ENCODE measurements around the gene MFN2. TPM values are rescaled to one million over a fixed set of nuclear protein-coding genes. Genes with fewer than 3 reads are reported as not detected.

MFN2 gene
- total RNA-seq, 4 donors from 2014 or later: 80.0 to 131 (median 111) TPM

DNA sequence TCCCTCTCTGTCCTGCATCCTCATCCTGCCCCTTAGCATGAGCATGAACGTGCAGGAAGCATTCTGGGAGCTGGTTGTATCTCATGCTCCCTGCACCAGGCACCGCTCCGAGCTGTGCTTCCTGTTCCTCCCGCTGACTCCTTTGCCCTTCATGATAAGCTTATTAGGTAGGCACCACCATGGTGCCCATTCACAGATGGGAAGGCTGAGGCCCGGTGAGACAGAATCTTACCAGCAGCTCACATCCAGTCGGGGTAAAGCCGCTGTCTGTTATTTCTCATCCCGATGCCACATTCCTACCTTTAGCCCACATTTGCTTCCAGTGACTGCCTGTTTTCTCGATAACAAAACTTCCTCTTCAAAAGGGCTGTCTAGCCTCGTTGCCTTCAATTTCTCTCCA, 46.3 kb downstream of the MFN2 start:
- WGBS, 2 donors: 85 to 92% methylated on average over 10 of the region's 10 CpGs
- H3K27me3 ChIP-seq: no peaks in the 10 kb centered on the region
- no peak for DNase-seq
- H3K4me3 ChIP-seq (replicated peaks in 1 of 3): no peak overlapping the region
- intact Hi-C loops (cut with DNase I): loop anchor here (10.0 kb wide), 1 partner anchor 112 kb away; no protein-coding TSS in a partner anchor
- H3K36me3 ChIP-seq: peaks cover 10 to 35% of the 10 kb centered on the region in 2 donors
- H3K27ac ChIP-seq: no peak overlapping the region
- no peaks in the 10 kb centered on the region for H3K4me1 ChIP-seq
- no peaks in the 10 kb centered on the region for H3K9me3 ChIP-seq
- TF ChIP-seq POLR2A (IDR thresholded peaks at IDR 0.05): no peak
- TF ChIP-seq, protein P1, sequence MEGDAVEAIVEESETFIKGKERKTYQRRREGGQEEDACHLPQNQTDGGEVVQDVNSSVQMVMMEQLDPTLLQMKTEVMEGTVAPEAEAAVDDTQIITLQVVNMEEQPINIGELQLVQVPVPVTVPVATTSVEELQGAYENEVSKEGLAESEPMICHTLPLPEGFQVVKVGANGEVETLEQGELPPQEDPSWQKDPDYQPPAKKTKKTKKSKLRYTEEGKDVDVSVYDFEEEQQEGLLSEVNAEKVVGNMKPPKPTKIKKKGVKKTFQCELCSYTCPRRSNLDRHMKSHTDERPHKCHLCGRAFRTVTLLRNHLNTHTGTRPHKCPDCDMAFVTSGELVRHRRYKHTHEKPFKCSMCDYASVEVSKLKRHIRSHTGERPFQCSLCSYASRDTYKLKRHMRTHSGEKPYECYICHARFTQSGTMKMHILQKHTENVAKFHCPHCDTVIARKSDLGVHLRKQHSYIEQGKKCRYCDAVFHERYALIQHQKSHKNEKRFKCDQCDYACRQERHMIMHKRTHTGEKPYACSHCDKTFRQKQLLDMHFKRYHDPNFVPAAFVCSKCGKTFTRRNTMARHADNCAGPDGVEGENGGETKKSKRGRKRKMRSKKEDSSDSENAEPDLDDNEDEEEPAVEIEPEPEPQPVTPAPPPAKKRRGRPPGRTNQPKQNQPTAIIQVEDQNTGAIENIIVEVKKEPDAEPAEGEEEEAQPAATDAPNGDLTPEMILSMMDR (IDR thresholded peaks at IDR 0.05): no peak

DNA sequence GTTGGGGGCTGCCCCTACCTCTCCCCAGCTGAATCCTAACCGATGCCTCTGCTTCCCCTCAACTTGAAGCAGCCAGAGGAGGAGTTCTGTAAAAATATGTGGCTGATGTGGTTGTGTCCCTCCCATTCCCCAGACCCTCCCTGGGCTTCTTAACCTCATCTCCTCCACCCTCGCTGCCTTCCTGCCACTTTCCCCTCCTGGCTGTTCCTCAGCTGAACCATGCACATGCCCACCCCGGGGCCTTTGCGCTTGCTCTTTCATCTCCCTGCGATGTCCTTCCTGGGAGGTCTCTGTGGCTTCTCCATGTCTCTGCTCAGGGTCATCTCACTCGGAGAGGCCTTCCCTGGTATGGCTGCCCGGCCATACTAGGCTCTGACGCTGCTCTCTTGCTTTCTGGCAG, 48.0 kb downstream of the MFN2 start:
- no peaks in the 10 kb centered on the region for H3K27me3 ChIP-seq
- 92 to 94% methylated on average over 8 of the region's 8 CpGs for WGBS, 2 donors
- H3K4me3 ChIP-seq (replicated peaks in 1 of 3): no peak overlapping the region
- no peak for TF ChIP-seq POLR2A (IDR thresholded peaks at IDR 0.05)
- TF ChIP-seq, protein P1 (IDR thresholded peaks at IDR 0.05): no peak
- peaks cover 11 to 26% of the 10 kb centered on the region in 2 donors for H3K36me3 ChIP-seq
- no peaks in the 10 kb centered on the region for H3K4me1 ChIP-seq
- intact Hi-C loops (cut with DNase I): loop anchor here (10.0 kb wide), 1 partner anchor 113 kb away; no protein-coding TSS in a partner anchor
- no peak for DNase-seq
- no peak overlapping the region for H3K27ac ChIP-seq
- no peaks in the 10 kb centered on the region for H3K9me3 ChIP-seq

DNA sequence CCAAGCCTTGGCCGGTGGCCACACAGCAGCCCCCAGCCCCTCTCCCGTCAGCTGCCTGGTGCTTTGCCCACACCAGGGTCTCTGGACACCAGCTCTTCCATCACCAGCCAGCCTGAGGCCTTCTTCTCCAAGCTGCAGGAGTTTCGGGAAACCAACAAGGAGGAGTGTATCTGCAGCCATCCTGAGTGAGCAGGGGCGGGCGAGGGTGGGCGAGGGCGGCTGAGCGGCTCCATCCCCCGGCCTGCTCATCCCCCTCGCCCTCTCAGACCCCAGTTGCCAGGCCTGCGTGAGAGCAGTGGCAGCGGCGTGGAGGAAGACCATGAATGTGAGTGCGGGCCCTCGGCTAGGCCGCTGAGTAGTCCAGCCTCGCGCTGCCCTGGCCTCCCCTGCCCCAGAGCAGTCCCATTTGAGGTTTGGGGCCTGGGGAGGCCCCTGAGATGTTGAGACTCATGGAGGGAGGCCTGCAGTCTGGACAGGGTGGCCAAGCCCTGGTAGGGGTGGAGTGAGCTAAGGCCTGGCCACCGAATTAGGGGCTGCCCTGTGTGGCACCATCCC, 48.8 kb downstream of the MFN2 start:
- H3K27ac ChIP-seq: no peak overlapping the region
- TF ChIP-seq, protein P1 (IDR thresholded peaks at IDR 0.05): no peak
- no peak for TF ChIP-seq POLR2A (IDR thresholded peaks at IDR 0.05)
- 87 to 98% methylated on average over 10 to 11 of the region's 19 CpGs for WGBS, 2 donors
- H3K27me3 ChIP-seq: no peaks in the 10 kb centered on the region
- no peak overlapping the region for H3K4me3 ChIP-seq (replicated peaks in 1 of 3)
- H3K4me1 ChIP-seq: peaks cover 0 to 2% of the 10 kb centered on the region in 2 donors
- intact Hi-C loops (cut with DNase I): loop anchor here (10.0 kb wide), 1 partner anchor 114 kb away; no protein-coding TSS in a partner anchor
- DNase-seq: no peak
- no peaks in the 10 kb centered on the region for H3K9me3 ChIP-seq
- H3K36me3 ChIP-seq: peaks cover 11 to 24% of the 10 kb centered on the region in 2 donors

DNA sequence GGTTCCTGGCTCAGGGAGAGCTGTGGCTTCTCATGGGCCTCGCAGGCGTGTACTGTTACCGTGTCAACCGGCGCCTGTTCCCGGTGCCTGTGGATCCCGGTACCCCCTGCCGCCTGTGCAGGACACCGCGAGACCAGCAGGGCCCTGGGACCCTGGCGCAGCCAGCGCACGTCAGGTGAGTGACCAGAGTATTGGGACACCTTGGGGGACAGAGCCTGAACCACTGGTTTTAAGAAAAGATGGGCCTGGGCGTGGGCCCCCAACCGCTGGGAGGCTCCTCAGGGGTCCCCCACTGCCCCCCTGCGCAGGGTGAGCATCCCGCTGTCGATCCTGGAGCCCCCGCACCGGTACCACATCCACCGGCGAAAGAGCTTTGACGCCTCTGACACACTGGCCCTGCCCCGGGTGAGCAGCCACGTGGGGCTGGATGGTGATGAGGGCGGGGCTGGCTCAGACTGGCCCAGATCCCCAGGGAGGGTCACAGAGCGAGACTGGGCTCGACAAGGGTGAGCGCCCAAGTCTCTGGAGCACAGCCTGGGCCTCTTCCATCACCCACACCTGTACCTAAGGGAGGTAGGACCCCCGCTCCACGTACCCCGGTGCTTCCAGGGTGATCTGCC, 49.6 kb downstream of the MFN2 start:
- Histone ChIP-seq H3K36me3 (peaks cover 7 to 21% of the 10 kb centered on the region in 2 donors), H3K4me3 (replicated peaks in 1 of 3) (no peak overlapping the region), H3K27me3 (no peaks in the 10 kb centered on the region), H3K4me1 (peaks cover 0 to 10% of the 10 kb centered on the region in 2 donors), H3K9me3 (no peaks in the 10 kb centered on the region), H3K27ac (no peak overlapping the region)
- TF ChIP-seq POLR2A (IDR thresholded peaks at IDR 0.05): no peak
- TF ChIP-seq, protein P1 (IDR thresholded peaks at IDR 0.05): no peak
- DNase-seq: no peak
- 89 to 98% methylated on average over 4 to 9 of the region's 32 CpGs for WGBS, 2 donors
- intact Hi-C loops (cut with DNase I): loop anchor here (10.0 kb wide), 1 partner anchor 115 kb away; no protein-coding TSS in a partner anchor
